GM12872 (cell line): ENCODE measurements around the gene MFN1.

Experiments used
- CTCF ChIP-seq: IDR thresholded peaks from 3 replicates; pipeline ENCODE4 v1.5.1; 2011; ENCODE audit warnings: low read depth, mild to moderate bottlenecking, low read length, moderate library complexity; ENCODE audit not compliant: insufficient read depth

MFN1 gene

GRCh38 chr3:179418610-179419009 is 71.1 kb downstream of the MFN1 start:
- no peak for TF ChIP-seq CTCF

GRCh38 chr3:179421500-179421899 is 74.0 kb downstream of the MFN1 start:
- no peak for TF ChIP-seq CTCF

- TF ChIP-seq CTCF = no peak
These were observed 77.6 kb downstream of the MFN1 start for GRCh38 chr3:179425075-179425474.

- no peak for TF ChIP-seq CTCF
These were observed 81.5 kb downstream of the MFN1 start for GRCh38 chr3:179428876-179429548.

- TF ChIP-seq CTCF = no peak
These were observed 82.9 kb downstream of the MFN1 start for GRCh38 chr3:179430277-179430870.

- no peak for TF ChIP-seq CTCF
These were observed 84.5 kb downstream of the MFN1 start for GRCh38 chr3:179432021-179432420.

- TF ChIP-seq CTCF = no peak
These were observed 84.9 kb downstream of the MFN1 start for GRCh38 chr3:179432451-179432850.
